Activated CD8-positive, alpha-beta memory T cell treated with anti-CD3 and anti-CD28 coated beads, Interleukin-2, amount 50 U/mL, for 48 hours (primary cell): ENCODE data around the gene BAIAP2.

ENCODE experiments used
- DNase-seq: peaks from one replicate; pipeline ENCODE4 v3.0.0-alpha.2; 2020

The BAIAP2 gene

DNA sequence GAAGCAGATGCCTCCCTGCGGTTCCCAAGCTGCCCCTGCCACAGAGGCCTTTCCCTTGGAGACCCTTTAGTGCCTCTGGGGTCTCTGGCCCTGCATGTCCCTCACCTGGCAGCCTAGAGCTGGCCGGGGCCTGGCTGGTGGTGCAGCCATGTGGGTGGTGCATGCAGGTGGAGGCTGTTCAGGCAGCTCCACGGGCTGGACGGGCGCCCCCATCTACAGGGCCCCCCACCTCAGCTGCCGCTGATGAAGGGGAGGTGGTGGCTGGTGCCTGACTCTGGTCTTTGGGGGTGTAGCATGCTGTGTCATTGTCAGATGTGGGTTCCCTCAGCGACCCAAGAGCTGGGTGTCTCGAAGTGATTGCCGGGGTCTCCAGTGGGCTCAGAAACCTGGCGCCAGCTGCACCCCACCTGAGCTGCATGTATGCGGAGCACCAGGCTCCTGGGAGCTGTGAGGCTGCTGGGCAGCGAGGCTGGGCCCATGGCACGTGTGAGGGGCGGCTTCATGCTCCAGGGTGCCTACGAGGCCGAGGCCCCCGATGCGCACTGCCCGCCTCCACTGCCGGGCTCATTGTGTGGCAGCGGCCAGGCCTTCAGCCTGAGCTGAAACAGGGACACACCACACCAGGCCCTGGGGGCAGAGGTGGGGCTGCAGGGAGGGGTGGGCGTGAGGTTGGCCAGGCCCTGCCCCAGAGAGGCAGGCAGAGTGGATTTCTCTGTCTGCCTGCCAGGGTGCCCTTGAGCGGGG, 57.0 kb downstream of the BAIAP2 start:
- DNase-seq = no peak

GRCh38 chr17:81092518-81093095, 57.7 kb downstream of the BAIAP2 start:
- DNase-seq = no peak

DNA sequence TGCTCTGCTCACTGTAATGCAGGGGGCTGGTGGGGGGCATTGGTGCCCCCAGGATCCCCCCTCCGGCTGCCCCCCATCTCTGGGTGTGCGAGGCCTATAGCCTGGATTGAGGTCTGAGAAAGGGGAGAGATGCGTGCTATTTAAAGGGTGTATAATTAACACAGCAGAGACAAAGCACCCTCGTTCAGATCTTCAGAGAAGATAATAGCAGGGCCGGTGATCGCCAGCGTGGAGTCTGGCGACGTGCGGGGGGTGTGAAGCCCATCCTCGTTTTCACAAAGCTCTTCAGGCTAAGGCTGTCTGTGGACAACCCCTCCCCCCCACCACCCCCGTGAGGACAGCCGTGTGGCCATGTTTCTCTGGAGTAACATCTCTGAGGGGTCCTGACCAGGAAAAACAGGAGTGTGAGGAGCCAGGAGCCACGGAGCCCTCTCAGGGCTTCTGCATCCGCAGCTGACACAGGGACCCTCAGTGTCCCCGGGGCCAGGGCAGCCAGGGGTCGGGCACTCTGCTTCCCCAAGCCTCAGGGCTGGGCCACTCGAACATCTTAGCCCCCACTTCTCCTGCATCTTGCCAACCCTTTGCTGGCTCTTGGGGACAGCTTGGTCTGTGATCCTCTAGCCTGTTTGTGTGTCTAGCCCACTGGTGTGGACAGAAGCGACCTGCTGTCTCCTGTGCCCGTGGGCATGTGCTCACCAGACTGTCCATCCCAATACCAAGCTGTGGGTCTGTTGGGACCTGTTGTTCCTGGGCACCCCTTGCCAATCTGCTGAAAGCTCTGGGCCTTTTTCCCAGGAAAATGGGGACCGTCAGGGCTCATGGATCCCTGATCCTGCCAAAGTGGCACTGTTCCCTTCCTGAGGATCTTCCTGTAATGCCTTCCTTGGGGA, 58.9 kb downstream of the BAIAP2 start:
- no peak for DNase-seq

GRCh38 chr17:81094509-81095382, 59.8 kb downstream of the BAIAP2 start:
- peak; percentile 90 for DNase-seq

DNA sequence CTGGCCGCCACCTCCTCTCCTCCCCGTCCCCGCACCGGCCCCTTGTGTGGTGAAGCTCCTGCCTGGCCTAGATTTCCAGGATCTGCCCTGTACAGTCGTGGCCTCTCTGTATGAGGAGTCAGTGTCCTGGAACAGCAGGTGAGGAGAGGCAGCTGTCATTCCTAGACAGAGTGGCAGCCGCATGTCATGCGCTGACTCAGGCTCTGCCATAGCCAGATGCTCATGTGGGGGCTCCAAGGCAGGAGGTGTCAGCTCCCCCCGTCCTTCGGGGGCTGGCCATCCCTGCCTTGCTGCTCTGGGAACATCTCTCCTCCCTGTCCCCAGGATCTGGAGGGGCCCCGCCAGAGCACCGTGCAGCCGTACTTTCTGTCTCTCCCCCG, 60.4 kb downstream of the BAIAP2 start:
- no peak for DNase-seq

DNA sequence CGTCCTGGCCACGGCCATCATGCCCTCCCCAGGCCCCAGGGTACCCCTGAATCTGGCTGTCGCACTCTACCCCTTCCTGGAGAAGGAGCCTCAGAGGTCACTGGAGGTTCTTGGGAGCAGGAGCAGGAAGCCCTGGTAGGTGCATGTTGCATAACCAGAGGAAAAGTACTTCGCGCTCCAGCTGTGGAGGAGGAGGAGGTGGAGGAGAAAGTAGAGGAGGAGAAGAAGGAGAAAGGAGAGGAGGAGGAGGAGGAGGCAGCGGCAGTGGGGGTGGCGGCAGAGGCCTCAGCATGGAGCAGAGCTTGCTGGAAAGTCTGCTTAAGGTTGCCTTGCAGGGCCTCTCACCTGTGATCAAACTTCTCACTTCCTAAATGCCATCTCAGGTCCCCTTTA, 61.8 kb downstream of the BAIAP2 start:
- DNase-seq = no peak

GRCh38 chr17:81097134-81097942, 62.4 kb downstream of the BAIAP2 start:
- peak; percentile 78 for DNase-seq

GRCh38 chr17:81097943-81098308, 63.0 kb downstream of the BAIAP2 start:
- DNase-seq = no peak

GRCh38 chr17:81099888-81100287, 64.9 kb downstream of the BAIAP2 start:
- DNase-seq = no peak

DNA sequence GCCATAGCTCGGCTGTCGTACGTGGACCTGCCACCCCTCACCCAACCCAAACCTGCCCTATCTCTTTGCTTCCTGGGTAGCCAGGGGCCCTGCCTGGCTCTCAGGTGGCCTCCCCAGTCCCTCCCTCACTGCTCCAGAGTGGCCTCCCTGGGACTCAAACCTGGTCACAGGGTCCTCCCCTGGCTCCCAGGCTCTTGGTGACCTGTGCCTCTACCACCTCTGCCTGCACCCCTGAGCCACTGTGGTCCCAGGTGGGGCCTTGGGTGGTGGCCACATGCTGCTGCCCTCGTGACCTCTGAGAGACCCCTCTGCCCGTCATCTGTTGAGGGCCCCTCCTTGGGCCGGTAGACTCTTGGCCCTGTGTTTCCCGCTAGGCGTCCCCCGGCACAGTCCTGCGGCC, 65.7 kb downstream of the BAIAP2 start:
- no peak for DNase-seq

DNA sequence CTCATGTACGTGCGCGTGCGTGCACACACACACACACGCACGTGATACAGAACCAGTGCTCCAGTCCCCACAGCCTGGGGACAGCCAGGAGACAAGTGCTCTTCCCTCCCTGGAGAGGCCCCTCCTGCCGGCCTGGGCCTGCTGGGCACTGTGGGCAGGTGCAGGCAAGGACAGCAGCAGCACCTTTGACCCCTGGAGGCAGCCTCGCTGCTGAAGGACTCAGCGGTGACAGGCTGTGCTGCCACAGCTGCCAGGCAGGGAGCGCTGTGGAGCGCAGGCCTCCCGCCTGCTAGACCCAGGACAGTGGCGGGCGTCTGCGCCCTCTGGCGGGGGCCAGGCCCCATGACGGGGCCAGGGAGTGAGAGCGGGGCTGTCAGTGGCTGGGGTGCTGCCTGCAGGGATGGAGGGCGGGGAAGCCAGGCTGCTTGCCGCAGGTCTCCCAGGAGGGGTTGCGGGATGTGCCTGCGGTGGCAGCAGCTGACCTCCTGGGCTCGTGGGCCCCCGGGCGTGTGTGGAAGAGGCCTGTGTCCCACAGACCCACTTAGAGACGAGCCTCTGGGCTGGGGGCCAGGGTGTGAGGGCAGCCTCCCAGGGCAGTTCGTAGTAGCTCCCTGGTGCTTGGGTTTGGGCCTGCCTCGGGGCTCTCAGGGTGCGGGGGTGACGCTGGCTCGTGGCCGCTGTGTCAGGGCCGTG, 66.8 kb downstream of the BAIAP2 start:
- peak; percentile 95 for DNase-seq

DNA sequence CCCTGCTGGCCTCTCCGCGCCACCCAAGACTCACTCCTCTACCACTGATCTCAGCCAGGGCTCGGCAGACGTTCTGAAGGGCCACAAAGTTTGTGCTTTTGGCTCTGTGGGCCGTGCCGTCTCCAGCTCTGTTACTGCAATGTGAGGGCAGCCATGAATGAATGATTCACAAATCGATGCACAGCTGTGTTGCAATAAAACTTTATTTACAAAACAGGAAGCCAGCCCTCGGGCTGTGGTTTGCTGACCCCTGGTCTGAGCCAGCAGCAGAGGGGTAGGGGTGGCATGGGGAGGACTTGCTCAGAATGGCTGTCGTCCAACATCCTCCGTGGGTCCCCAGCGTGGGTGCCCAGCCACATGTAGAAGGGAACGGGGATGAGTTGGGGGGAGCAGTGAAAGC, 67.4 kb downstream of the BAIAP2 start:
- DNase-seq = no peak

DNA sequence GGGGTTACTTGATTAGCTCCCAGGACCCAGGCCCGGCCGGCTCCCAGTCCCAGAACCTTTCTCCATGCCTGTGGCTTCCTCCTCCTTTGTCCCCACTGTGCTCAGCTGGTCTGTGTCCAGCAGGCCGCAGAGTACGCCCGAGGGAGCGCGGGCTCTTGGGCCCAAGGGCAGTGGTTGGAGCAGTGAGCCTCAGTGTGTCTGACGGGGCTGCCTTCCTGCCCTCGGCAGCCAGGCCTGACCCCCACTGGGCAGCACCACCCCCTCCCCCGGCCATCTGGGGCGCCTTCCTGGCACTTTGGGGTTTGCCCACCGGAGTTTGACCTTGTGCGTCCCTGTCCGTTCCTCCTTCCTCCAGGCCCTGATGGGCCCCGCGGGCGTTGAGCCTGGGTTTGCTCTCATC, 67.9 kb downstream of the BAIAP2 start:
- DNase-seq = no peak

- no peak for DNase-seq
Observed at GRCh38 chr17:81103379-81103778, 68.4 kb downstream of the BAIAP2 start.

DNA sequence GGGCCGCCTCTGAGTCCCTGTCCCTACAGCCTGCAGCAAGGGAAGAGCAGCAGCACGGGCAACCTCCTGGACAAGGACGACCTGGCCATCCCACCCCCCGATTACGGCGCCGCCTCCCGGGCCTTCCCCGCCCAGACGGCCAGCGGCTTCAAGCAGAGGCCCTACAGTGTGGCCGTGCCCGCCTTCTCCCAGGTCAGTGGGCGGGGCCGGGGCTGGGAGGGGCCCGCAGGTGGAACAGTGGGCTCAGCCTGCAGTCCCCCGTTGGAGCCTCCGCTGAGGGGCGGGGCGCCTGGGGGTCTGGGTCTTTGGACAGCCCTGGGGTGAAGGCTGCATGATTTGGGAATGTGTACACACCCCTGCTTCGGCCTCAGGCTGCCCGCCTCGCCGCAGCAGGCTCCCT, 71.8 kb downstream of the BAIAP2 start:
- DNase-seq = no peak

DNA sequence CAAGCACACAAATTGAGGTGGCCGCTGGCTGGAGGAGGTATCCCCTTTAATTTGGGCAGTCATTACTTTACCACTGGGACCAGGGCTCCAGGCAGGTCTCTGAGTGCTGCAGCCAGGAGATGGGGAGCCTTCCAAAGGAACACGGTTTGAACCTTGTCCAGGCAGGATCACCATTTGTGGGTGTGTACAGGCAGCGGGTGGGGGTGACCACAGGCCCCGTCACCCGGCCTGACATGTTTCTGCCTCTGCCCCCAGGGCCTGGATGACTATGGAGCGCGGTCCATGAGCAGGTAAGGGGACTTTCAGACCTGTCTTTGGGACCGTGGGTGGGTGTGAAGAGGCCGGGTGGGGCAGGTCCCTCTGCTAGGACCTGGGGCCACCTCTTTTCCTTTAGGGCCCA, 73.3 kb downstream of the BAIAP2 start:
- no peak for DNase-seq

- no peak for DNase-seq
Observed at GRCh38 chr17:81109957-81110356, 75.0 kb downstream of the BAIAP2 start.

- DNase-seq = no peak
Observed at GRCh38 chr17:81110488-81111040, 75.6 kb downstream of the BAIAP2 start.

DNA sequence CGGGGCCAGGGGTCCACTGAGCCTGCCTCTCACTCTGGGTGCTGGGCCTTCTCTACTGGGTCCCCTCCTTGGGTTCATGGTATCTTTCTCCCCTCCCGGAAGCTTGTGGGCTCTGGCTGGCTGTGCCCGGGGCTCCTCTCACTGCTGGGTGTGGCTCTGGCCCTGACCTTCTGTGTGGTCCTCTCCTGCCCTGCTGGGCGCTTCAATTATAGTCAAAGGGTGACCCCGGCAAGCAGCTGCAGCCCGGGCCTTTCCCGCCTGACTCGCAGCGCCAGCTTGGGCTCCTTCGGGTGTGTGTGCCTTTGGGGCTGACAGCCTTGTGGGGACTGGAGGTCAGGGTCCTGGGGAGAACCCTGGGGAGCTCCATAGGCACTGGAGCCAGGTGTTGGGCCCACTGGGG, 76.1 kb downstream of the BAIAP2 start:
- no peak for DNase-seq

GRCh38 chr17:81112450-81112849, 77.5 kb downstream of the BAIAP2 start:
- no peak for DNase-seq

- DNase-seq = no peak
Observed at GRCh38 chr17:81113158-81113724, 78.3 kb downstream of the BAIAP2 start.
